ENCODE results near the gene STK17A. TPM values are rescaled to one million over a fixed set of nuclear protein-coding genes. Genes with fewer than 3 reads are reported as not detected.

STK17A gene
- polyA plus RNA-seq, 1 of the 3 experiments (the other 2 are of a cell fraction), result 47.8 TPM

- Histone ChIP-seq H2AFZ (ENCODE audit: low read depth) (no peak overlapping the region), H3K4me2 (peak overlapping the region; percentile 9; the same call in 1 of the 2 replicates), H3K27me3 (ENCODE audit: insufficient read depth) (no peaks in the 10 kb centered on the region), H4K20me1 (ENCODE audit: insufficient read depth) (no peaks in the 10 kb centered on the region), H3K36me3 (replicated peaks in 1 of 2; ENCODE audit: control insufficient read depth in 1 of 2, insufficient read depth in 2 of 2, low read length in 1 of 2) (peaks cover 2 to 39% of the 10 kb centered on the region in 2 experiments), H3K9me3 (no peaks in the 10 kb centered on the region), H3K4me3 (ENCODE audit: low read depth in 2 of 2, low read length in 1 of 2) (no peak overlapping the region), H3K9ac (no peak overlapping the region), H3K27ac (ENCODE audit: low read depth in 2 of 2, low read length in 1 of 2) (peak overlapping the region; percentile 3 to 99; a peak in 3 of 4 replicates), H3K4me1 (ENCODE audit: control insufficient read depth in 1 of 2, insufficient read depth in 2 of 2, low read depth in 1 of 2, low read length in 1 of 2) (peaks cover 15 to 56% of the 10 kb centered on the region in 2 experiments), H3F3A (replicated peaks; ENCODE audit: insufficient read depth) (peaks cover 40% of the 10 kb centered on the region), H3K79me2 (ENCODE audit: insufficient read depth) (peaks cover 85% of the 10 kb centered on the region), H3K9me2 (no peaks in the 10 kb centered on the region)
- TF ChIP-seq POLR2AphosphoS5 (IDR thresholded peaks at IDR 0.05; ENCODE audit: low read depth, low read length) (no peak), ZBTB33 (IDR thresholded peaks at IDR 0.05; ENCODE audit: borderline replicate concordance, low read depth) (no peak), MEF2A (IDR thresholded peaks at IDR 0.05; ENCODE audit: borderline replicate concordance, low read depth) (no peak), JUND (IDR thresholded peaks at IDR 0.05) (peak; percentile 30; the same call in 1 of the 2 replicates), RFX5 (IDR thresholded peaks at IDR 0.05; ENCODE audit: low read length) (no peak), NFIC (IDR thresholded peaks at IDR 0.05; ENCODE audit: borderline replicate concordance) (peak; percentile 71), YY1 (IDR thresholded peaks at IDR 0.05; ENCODE audit: low read depth) (no peak), RAD21 (IDR thresholded peaks at IDR 0.05; ENCODE audit: low read length) (no peak), EZH2phosphoT487 (IDR thresholded peaks at IDR 0.05; ENCODE audit: borderline replicate concordance, low read depth) (no peak), RXRA (IDR thresholded peaks at IDR 0.05; ENCODE audit: borderline replicate concordance, low read depth) (no peak), PBX3 (IDR thresholded peaks at IDR 0.05) (peak; percentile 36; the same call in 1 of the 2 replicates), TCF12 (IDR thresholded peaks at IDR 0.05) (peak; percentile 57), EP300 (IDR thresholded peaks at IDR 0.05; ENCODE audit: borderline replicate concordance in 1 of 2, low read depth in 1 of 2, low read length in 1 of 2) (peak in 1 of 2 experiments; percentile 52; a peak in 1 of 4 replicates), CHD2 (IDR thresholded peaks at IDR 0.05; ENCODE audit: low read length, partially characterized antibody) (no peak), FOSL2 (IDR thresholded peaks at IDR 0.05; ENCODE audit: borderline replicate concordance, low read depth) (peak; percentile 45), FOXJ3 (CRISPR knock-in tag; IDR thresholded peaks at IDR 0.05) (no peak)
- TF ChIP-seq, protein P1, sequence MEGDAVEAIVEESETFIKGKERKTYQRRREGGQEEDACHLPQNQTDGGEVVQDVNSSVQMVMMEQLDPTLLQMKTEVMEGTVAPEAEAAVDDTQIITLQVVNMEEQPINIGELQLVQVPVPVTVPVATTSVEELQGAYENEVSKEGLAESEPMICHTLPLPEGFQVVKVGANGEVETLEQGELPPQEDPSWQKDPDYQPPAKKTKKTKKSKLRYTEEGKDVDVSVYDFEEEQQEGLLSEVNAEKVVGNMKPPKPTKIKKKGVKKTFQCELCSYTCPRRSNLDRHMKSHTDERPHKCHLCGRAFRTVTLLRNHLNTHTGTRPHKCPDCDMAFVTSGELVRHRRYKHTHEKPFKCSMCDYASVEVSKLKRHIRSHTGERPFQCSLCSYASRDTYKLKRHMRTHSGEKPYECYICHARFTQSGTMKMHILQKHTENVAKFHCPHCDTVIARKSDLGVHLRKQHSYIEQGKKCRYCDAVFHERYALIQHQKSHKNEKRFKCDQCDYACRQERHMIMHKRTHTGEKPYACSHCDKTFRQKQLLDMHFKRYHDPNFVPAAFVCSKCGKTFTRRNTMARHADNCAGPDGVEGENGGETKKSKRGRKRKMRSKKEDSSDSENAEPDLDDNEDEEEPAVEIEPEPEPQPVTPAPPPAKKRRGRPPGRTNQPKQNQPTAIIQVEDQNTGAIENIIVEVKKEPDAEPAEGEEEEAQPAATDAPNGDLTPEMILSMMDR (IDR thresholded peaks at IDR 0.05), result peak; percentile 31
- TF ChIP-seq, protein P2, sequence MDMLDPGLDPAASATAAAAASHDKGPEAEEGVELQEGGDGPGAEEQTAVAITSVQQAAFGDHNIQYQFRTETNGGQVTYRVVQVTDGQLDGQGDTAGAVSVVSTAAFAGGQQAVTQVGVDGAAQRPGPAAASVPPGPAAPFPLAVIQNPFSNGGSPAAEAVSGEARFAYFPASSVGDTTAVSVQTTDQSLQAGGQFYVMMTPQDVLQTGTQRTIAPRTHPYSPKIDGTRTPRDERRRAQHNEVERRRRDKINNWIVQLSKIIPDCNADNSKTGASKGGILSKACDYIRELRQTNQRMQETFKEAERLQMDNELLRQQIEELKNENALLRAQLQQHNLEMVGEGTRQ (IDR thresholded peaks at IDR 0.05; ENCODE audit: borderline replicate concordance, low read depth, low read length), result no peak
- TF ChIP-seq, protein P3, sequence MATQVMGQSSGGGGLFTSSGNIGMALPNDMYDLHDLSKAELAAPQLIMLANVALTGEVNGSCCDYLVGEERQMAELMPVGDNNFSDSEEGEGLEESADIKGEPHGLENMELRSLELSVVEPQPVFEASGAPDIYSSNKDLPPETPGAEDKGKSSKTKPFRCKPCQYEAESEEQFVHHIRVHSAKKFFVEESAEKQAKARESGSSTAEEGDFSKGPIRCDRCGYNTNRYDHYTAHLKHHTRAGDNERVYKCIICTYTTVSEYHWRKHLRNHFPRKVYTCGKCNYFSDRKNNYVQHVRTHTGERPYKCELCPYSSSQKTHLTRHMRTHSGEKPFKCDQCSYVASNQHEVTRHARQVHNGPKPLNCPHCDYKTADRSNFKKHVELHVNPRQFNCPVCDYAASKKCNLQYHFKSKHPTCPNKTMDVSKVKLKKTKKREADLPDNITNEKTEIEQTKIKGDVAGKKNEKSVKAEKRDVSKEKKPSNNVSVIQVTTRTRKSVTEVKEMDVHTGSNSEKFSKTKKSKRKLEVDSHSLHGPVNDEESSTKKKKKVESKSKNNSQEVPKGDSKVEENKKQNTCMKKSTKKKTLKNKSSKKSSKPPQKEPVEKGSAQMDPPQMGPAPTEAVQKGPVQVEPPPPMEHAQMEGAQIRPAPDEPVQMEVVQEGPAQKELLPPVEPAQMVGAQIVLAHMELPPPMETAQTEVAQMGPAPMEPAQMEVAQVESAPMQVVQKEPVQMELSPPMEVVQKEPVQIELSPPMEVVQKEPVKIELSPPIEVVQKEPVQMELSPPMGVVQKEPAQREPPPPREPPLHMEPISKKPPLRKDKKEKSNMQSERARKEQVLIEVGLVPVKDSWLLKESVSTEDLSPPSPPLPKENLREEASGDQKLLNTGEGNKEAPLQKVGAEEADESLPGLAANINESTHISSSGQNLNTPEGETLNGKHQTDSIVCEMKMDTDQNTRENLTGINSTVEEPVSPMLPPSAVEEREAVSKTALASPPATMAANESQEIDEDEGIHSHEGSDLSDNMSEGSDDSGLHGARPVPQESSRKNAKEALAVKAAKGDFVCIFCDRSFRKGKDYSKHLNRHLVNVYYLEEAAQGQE (IDR thresholded peaks at IDR 0.05; ENCODE audit: low read depth, low read length), result no peak
- POLR2A ChIA-PET, result no interaction called here
- DNase-seq, result no peak
- CTCF ChIA-PET, result interaction anchor here (0.8 to 2.2 kb wide), 2 partner anchors 73 to 74 kb away, joined by 3 to 9 read pairs; partner anchors contain the start of genes COA1 and STK17A
- WGBS (ENCODE audit: low lambda C conversion rate), result 90% methylated on average over 3 of the region's 3 CpGs
Observed at GRCh38 chr7:43655584-43655983, 72.7 kb downstream of the STK17A start.
